Activated T-cell treated with anti-CD3 and anti-CD28 coated beads, Interleukin-2, amount 50 U/mL, for 48 hours (primary cell): ENCODE measurements around the gene RNFT2.

Experiments used
- DNase-seq, 2 experiments: peaks; one replicate each; pipeline ENCODE4 v3.0.0-alpha.2; 2020

RNFT2 gene, protein sequence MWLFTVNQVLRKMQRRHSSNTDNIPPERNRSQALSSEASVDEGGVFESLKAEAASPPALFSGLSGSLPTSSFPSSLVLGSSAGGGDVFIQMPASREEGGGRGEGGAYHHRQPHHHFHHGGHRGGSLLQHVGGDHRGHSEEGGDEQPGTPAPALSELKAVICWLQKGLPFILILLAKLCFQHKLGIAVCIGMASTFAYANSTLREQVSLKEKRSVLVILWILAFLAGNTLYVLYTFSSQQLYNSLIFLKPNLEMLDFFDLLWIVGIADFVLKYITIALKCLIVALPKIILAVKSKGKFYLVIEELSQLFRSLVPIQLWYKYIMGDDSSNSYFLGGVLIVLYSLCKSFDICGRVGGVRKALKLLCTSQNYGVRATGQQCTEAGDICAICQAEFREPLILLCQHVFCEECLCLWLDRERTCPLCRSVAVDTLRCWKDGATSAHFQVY

DNA sequence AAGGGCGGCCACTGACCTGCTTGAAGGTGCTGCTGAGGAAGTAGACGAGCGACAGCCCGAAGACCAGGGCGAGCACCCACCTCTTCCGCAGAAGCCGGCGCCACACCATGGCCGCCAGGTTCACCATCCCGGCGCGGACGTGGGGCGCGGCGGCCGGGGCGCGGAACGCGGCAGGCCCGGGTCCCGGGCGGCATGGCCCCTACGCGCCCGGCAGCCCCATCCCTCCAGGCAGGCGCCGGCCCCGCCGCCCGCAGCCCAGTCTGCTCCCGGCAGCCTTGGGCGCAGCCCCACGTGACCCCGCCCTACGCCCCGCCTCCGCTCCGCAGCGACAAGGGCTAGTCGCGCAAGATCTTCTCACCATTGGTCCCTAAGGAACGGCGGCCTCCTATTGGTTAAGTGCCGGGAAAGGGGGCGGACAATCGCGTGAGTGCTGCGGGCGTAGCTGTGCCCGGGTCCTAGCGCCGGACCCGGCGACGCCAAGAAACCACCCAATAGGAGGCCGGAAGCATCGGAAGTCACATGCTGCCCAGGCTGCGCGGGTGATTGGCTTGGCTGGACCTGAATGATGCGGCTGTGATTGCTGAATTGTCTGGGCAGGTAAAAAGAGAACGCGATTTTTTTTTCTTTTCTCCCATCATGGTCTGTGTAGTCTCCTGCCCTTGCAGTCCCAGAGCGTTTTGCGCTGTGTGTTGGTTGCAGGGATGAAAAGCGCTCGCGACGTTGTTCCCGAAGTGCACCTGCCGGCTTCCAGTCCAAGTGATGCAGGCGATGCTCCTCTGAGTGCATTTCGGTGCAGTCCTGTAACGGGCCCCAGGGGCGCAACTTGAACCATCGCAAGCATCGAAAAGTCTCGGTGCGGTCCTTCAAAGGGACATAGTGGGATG lies at the start of gene RNFT2, which contains the start of gene SPRING1:
Gene RNFT2, plus strand, starts transcription at position 542 of the 884 bp plus-strand sequence. CDS start 2,183 bp downstream, outside the sequence.
Gene SPRING1, minus strand, starts transcription at position 296 of the 884 bp plus-strand sequence. Its CDS starts 169 bp downstream, at position 127.
- DNase-seq: peak; percentile 98 to 99

DNA sequence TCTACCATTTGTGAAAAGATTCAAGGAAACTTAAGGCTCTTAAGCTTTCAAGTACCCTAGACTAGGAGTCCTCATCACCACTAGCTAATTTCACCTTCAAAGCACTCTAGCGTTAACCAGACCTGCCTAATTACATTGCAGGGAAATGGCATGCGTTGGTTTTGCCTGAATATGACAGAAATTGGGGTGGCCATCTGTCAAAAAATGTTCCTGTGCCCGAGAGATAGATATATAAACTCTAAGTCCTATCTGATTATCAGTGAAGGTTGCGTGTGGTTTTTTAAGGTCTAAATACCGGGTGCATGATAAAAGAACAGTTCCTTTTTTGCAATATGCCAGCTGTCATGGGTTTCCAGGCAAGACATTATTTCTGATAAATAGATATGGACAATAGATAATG lies 48.6 kb upstream of the RNFT2 start:
- DNase-seq: no peak

DNA sequence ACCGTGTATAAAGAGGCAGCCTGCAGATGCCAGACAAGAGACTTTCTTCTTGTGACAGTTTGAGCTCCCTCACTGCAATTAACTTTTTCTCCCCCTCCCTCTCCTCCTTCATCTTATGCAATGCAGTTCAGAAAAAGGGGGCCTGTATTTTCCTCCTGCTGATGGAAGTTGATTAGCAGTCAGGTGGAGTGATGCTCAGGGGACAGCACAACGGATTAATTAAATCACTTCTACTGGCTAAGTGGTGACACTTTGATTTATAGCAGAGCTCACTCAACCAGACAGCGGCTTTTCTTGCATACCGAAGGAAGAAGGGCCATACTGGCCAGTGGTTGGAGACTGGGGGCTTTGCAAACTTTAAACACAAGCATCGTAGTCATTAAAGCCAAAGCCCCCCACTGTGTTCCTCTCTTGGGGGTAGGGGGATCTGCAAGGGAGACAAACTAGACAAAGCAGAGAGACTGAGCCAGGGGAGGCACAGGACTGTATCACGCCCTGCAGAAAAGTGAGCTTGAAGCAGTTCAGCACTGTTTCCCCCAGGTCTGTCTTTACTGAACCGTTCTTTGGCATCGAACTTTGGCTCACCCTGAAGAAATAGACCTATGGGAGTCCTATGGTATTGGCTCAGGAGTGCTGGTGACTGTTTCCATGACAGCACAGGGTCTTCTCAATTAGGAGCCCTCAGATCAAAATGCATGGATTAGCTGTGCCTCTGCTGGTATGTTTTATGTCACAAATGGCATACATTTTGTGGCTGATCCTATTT lies 48.0 kb upstream of the RNFT2 start:
- DNase-seq: no peak

DNA sequence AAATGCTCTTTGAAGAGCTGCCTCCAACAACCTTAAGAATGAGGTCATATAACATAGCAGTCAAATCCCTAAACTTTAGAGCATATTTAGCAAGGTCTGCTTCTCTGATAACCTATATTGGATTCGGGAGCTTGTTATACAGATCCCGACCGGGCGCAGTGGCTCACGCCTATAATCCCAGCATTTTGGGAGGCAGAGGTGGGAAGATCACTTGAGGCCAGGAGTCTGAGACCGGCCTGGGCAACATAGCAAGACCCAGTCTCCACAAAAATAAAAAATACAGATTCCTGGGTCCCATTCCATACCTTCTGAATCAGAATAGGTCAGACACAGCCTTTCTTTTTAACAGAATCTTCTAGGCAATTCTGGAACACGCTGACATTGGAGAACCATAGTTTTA lies 46.9 kb upstream of the RNFT2 start:
- DNase-seq: no peak

DNA sequence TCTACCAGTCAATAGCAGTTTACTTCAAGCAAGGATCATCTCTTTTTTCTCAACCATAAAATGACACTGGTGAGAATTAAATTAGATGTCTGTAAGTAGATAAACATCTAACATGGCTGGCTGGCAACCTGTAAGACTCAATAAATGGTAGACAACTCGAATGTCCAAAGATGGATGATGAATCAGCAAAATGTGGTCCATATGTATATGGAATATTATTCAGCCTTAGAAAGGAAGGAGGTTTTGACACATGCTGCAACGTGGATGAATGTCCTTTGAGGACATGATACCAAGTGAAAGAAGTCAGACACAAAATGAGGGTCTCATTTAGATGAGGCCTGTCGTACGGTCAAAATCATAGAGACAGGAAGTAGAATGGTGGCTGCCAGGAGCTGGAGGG lies 46.5 kb upstream of the RNFT2 start:
- no peak for DNase-seq

DNA sequence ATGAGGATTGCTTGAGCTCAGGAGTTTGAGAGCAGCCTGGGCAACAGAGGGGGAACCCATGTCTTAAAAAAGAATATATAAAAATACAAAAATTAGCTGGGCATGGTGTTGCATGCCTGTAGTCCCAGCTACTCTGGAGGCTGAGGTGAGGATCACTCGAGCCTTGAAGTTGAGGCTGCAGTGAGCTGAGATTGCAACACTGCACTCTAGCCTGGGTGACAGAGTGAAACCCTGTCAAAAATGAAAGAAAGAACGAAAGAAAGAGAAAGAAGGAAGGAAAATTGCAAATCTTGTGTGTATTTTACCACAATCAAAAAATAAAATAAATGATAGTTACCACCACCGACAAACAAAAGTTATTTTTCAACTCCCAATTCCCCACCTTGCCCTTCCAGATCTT lies 45.5 kb upstream of the RNFT2 start:
- DNase-seq: no peak

DNA sequence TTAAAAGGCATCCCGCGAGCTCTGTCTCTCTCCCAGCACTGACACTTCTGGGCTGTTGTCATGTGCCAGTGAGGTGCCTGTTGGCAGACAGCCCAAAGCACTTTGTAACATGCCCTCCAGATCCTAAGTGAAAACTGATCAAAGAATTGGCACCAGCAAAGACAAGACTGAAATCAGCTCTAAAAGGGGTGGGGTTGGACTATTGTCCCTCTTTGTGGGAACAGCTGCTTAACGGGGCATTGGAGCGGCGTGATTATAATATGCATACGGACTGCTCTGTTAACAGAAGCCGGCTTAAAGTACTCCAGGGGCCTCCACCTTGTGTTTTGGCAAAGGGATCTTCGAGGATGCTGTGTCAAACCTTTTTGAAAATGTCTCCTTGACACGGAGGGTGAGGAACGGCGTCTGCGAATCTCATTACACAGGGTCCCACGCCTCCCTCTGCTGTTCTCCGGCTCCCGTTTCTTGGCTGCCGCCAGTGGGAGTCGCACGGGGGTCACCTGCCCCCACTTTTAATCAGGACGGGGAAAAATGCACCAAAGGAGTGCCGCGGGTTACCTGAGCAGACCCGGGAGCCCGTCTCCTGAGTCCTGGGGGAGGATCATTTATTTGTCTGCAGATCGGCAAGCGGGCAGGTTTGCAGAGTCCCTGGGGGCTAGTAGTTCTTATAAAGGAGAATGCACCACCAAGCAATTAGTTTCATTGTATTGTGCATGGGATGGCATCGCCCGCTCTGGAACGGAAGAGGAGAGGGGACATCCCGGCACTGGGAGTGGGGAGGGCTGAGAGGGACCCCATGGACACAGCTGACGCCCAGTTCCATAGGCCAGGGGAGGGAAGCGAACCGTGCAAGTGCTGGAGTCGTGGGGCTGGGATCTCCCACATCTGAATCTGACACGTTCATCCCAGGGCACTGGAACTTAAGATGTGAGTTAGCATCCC lies 44.6 kb upstream of the RNFT2 start:
- DNase-seq: no peak

DNA sequence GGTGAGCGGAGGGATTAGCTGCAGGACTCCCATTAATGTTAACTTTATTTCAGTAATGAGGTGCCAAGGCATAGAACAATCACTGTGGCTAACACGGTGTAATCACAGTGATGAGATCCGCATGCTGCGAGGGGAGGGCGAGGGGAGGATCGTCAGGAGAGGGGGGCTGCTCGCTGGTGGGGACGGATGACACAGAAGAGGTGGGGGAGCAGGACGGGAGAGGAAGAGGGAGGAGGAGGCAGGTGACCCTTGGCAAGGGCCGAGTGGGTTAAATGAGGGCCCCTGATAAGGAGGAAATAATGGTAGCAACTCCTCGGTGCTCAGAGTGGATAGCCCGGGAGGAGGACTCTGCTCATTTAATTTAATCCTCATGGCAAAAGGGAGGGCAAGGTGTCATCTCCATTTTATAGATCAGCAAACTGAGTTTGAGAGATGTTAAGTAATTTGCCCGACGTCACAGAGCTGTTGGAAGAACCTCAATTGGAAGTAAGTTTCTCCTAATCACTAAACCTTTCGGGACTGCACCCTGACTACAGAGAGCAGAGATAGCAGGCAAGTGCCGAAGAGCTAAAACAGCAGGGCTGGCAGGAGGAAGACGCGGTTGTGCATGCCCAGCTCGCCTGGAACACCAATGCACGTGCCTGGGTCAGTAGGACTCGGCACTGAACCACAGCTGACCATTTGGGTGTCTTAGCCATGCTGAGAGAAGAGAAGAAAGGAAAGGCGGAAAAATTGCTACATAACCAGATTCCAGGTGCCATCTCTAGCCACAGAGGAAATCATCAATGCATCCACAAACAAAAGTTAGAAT lies 43.3 kb upstream of the RNFT2 start:
- DNase-seq: no peak

DNA sequence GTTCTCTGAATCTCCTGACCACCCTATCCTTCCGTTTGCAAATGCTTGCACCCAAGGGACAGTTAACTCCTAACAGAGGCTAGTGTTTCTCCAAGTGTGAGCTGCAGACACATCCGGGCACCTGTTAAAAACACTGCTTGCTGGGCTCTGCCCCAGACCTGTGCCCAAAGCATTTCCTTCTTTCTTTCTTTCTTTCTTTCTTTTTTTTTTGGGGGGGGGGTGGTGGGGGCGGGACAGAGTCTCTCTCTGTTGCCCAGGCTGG lies 42.7 kb upstream of the RNFT2 start:
- DNase-seq: no peak

DNA sequence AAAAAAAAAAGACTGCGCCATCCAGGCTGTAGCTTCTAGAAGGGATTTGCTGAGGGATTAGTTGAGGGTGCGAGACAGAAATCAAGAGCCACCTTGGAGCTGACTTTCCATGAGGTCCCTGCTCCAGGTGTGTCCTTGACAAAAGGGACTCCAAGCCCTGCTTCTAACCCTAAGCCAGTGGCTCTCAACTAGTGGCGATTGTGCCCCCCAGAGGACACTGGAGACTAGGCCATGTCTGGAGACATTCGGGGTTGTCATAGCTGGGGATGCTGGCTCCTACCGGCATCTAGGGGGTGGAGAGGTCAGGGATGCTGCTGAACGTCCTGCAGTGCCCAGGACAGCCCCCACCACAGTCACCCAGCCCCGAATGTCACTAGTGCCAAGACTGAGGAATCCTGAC lies 40.8 kb upstream of the RNFT2 start:
- no peak for DNase-seq

DNA sequence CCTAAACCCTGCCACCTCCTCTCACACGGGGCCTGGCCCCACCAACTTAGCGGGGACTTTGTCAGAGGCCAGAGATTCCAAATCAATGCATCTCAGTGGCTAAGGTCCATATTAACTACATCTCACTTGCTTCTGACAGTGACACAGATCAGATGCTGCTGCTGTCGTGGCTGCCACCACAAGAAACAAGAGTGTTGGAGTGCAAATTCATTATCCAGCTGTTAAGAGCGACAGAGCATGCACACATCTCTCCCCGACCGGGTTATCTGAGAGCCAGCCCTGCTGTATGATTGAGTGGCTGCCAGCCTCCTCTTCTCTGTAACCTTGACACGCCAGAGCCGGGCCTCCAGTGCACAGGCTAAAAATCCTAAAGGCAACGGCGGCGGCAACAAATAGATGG lies 40.4 kb upstream of the RNFT2 start:
- DNase-seq: no peak

DNA sequence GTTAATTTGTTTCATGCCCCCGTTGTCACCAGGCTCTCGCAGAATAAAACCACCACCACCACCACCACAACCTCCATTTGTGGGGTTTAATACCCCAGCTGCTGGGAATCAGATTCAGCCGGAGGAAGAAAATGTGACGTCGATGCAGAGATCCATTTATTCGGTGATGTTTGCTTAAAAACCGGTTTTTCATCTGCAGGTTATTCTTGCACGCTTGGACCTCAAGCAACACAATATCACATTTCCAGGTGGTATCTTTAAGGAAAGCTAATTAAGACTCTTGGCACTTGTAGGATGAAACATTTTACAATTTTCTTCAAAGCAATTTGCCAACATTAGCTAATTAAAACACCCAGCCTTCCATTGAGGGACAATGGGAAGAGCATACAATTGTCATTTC lies 40.0 kb upstream of the RNFT2 start:
- DNase-seq: no peak

DNA sequence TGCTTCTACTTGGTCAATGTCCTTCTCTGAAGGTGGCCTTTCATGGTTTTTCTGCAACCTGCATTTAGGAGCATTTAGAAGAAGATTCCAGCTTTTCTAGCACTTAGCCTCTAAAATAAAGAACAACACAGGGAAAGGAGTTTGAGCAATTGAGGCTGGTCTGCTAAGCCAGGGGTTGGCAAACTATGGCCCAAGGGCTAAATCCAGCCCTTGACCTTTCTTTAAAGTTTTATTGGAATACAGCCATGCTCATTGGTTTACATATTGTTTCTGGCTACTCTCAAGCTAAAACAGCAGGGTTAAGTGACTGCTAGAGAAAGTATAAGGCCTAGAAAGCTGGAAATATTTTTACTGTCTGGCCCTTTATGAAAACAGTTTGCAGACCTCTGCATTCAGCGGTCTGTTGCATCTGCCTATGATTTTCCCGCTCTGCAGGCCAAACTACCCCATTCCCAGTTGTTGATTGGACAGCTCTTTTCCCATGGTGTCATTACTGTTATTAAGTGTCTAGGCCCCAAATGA lies 39.5 kb upstream of the RNFT2 start:
- no peak for DNase-seq

DNA sequence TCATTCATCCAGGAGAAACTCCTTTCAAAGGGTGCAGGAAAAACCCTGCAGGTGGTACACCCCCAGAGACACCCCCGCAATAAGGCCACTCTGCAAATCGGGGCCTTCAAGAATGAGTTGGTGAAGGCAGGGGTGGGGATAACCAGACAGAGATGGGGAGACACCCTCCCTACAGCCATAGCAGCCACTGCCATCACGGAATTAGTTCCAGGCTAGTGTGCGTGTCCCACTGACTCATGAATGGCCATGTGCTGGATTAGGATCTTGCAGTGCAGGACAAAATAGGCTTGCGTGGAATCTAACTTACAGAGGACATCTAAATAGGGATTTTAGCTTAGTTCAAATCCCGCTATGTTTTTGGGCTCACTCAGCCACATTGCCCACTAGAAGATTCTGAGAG lies 38.0 kb upstream of the RNFT2 start:
- DNase-seq: no peak

DNA sequence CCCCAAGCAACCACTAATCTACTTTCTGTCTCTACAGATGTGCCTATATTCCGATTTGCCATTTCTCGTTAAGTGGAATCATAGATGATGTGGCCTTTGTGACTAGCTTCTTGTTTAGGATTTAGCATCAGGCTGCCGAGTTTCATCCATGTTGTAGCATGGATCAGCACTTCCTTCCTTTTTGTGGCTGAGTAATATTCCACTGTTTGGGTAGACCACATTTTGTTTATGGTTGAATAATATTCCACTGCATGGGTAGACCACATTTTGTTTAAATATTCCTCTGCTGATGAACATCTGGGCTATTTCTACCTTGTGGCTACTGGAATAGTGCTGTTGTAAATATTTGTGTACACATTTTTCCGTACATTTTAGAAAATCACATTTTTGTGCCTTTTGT lies 36.7 kb upstream of the RNFT2 start:
- no peak for DNase-seq

DNA sequence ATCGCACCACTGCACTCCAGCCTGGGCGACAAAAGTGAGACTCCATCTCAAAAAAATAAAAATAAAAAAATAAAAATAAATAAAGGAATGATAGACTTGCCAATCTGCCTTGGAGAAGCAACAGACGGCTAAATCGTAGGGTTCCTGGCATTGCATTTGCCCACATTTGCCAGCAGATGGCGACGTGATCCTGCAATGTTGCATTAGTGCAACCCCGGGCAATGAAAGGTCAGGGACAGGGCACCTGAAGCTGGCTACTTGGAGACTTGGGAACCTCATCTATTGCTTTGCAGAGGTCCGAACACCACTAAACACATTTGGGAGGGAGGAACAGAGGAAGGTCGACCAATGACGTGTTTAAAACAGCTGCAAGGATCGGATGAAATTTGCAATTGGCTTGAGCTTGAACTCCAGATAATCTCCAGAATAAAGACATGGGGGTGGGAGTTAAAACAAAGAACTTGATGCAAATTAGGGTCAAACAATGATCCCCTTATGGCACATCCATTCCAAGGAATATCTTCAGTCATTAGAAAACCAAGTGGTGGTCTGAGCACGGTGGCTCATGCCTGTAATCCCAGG lies 34.8 kb upstream of the RNFT2 start:
- peak; percentile 75 to 76 for DNase-seq

DNA sequence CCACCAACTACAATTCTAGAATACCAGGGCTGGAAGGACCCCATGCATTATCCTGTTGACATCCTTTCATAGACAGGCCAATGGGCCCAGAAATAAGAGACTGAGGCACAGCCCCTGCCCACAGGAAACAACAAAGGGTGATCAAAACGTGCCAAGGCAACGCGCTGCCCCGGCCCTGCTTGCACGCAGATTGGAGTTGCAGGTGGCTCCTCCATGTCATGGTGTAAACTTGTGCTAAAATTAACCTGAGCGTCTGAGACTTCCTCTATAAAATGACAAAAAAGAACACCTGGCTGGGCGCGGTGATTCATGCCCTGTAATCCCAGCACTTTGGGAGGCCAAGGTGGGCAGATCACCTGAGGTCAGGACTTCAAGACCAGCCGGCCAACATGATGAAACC lies 30.4 kb upstream of the RNFT2 start:
- no peak for DNase-seq

DNA sequence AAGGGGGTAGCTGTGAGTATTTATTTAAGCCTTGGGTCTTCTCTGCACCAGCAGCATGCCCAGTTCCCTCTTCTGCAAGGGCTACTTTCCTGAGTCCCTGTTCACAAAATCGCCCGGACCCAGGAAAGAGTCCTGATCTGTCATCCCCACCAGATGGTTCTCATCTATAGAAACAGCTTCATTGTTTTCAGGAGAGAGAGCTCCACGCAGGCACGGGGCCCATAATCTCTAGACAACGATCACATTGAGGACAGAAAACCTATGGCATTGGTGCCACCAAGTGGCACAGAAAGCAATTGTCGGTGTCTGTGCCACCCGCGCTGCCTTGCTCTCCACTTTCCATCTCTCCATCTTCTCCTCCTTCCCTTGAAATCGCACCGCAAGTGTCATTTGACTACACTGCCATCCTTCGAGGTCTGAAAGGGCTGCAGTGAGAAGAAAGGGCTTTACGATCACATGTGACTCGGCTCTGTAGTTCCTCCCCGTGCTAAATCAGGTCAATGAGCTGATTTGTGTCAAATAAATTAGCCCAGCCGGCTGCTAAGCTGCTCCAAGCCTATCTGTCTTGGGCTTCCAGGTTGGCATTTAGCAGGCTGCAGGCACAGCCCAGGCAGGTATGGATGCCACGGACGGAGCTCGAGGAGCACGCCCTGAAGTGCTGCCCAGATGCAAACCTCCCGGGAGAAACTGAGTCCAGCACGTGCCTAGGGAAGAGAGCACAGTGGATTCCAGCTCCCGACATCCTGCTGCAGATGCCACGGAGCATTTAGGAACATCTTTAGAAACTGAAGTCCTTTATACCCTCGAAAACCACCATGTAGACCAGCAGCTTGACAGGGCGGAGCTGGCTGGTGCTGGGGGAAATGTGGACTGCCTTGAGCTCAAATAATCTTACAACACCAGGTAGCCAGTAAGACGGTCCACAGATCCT lies 29.0 kb upstream of the RNFT2 start:
- peak; percentile 58 to 64 for DNase-seq

DNA sequence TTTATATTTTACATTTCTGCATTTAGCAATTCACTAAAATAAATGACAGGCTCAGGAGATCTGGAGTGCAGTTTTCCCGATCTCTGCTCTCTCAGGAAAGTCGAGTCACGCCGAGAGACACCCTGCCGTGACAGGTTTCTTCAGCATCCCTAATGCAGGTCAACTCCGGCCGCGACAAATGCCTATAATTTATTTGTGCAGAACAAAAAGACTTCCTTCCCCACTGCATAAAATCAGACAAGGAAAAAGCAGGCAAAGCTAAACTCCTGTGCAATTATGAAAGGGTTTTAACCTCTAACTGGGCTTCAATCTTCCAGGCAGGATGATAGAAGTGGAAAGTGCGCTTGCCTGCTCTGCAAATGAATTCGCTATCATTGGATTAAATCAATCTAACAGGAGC lies 28.3 kb upstream of the RNFT2 start:
- no peak for DNase-seq
